OCI-LY3 (cell line): ENCODE data around the gene TANK.
A peak's percentile ranks its signal among the peaks of the same experiment; 100 is the strongest.

ENCODE experiments used
- H2AFZ ChIP-seq: fragments of 200-600, 300-600 bp; shearing (Covaris generic); 2 replicates; pipeline ENCODE4 v1.6.0; 2014; ENCODE audit warnings: antibody characterized with exemption, low read depth, low read length
- H3K27ac ChIP-seq: fragments of 200-600, 300-600 bp; sonication (generic); 2 replicates; pipeline ENCODE4 v1.5.1; 2014; ENCODE audit warnings: mild to moderate bottlenecking, low read length, moderate library complexity, mixed read lengths
- H3K27me3 ChIP-seq: fragments of 200-600, 300-600 bp; sonication (generic); 2 replicates; pipeline ENCODE4 v1.6.1; 2014; ENCODE audit warnings: low read depth, low read length, mixed read lengths
- H3K36me3 ChIP-seq: fragments of 200-600, 300-600 bp; sonication (generic); replicated peaks from 2 replicates; pipeline ENCODE3; 2014; ENCODE audit warnings: low read depth, low read length, mixed read lengths
- H3K4me1 ChIP-seq: fragments of 300-600, 200-600 bp; sonication (generic); 2 replicates; pipeline ENCODE4 v1.6.1; 2014; ENCODE audit warnings: low read length, mixed read lengths
- H3K4me2 ChIP-seq: fragments of 200-600, 300-600 bp; sonication (generic); 2 replicates; pipeline ENCODE4 v1.6.1; 2014; ENCODE audit warnings: low read length, mixed read lengths
- H3K4me3 ChIP-seq: fragments of 300-600, 200-600 bp; sonication (generic); 2 replicates; pipeline ENCODE4 v1.5.1; 2014; ENCODE audit warnings: antibody characterized with exemption, mild to moderate bottlenecking, low read length, moderate library complexity
- H3K79me2 ChIP-seq: fragments of 300-600, 200-600 bp; shearing (Covaris generic); 2 replicates; pipeline ENCODE4 v1.6.1; 2014; ENCODE audit warnings: mild to moderate bottlenecking, low read length, mixed read lengths
- H3K9ac ChIP-seq: fragments of 300-600, 200-600 bp; shearing (Covaris generic); 2 replicates; pipeline ENCODE4 v1.6.0; 2014; ENCODE audit warnings: mild to moderate bottlenecking, low read length, moderate library complexity
- H3K9me3 ChIP-seq: fragments of 200-600, 300-600 bp; shearing (Covaris generic); 2 replicates; pipeline ENCODE4 v1.6.1; 2014; ENCODE audit warnings: low read length, mixed read lengths; ENCODE audit not compliant: insufficient read depth
- H4K20me1 ChIP-seq: fragments of 200-600, 300-600 bp; sonication (generic); 2 replicates; pipeline ENCODE4 v1.6.1; 2016; ENCODE audit warnings: low read length, mixed read lengths; ENCODE audit not compliant: insufficient read depth
- CTCF ChIP-seq: fragments of 200-600, 300-600 bp; sonication (generic); IDR thresholded peaks from 2 replicates; pipeline ENCODE4 v1.5.1; 2014; ENCODE audit warnings: antibody characterized with exemption, low read length, low read depth
- EZH2phosphoT487 ChIP-seq: fragments of 200-600 bp; shearing (Covaris generic); IDR thresholded peaks from 2 replicates; pipeline ENCODE4 v1.6.1; 2018; ENCODE audit warnings: antibody characterized with exemption, mixed run types, low read depth

The TANK gene

GRCh38 chr2:161223139-161223732, 63.0 kb downstream of the TANK start:
- Histone ChIP-seq H3K9ac (no peak overlapping the region), H3K27me3 (no peaks in the 10 kb centered on the region), H3K4me2 (no peak overlapping the region), H3K4me1 (peaks cover 16% of the 10 kb centered on the region), H3K27ac (no peak overlapping the region), H3K79me2 (no peaks in the 10 kb centered on the region), H4K20me1 (peaks cover 8% of the 10 kb centered on the region; the same call in 1 of the 2 replicates), H2AFZ (no peak overlapping the region), H3K4me3 (no peak overlapping the region), H3K36me3 (peaks cover 38% of the 10 kb centered on the region), H3K9me3 (no peaks in the 10 kb centered on the region)
- no peak for TF ChIP-seq EZH2phosphoT487
- peak; percentile 71 for TF ChIP-seq CTCF

GRCh38 chr2:161228511-161229240, 68.4 kb downstream of the TANK start:
- Histone ChIP-seq H4K20me1 (no peaks in the 10 kb centered on the region), H3K27me3 (no peaks in the 10 kb centered on the region), H3K79me2 (peaks cover 8% of the 10 kb centered on the region; the same call in 1 of the 2 replicates), H3K9me3 (no peaks in the 10 kb centered on the region), H3K27ac (no peak overlapping the region), H3K4me2 (no peak overlapping the region), H3K4me1 (peaks cover 24% of the 10 kb centered on the region), H3K36me3 (peaks cover 44% of the 10 kb centered on the region), H2AFZ (no peak overlapping the region), H3K4me3 (no peak overlapping the region), H3K9ac (no peak overlapping the region)
- TF ChIP-seq CTCF (no peak), EZH2phosphoT487 (no peak)

DNA sequence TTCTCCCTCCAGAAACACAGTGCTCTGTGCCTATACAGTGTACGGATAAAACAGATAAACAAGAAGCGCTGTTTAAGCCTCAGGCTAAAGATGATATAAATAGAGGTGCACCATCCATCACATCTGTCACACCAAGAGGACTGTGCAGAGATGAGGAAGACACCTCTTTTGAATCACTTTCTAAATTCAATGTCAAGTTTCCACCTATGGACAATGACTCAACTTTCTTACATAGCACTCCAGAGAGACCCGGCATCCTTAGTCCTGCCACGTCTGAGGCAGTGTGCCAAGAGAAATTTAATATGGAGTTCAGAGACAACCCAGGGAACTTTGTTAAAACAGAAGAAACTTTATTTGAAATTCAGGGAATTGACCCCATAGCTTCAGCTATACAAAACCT, 70.7 kb downstream of the TANK start:
- no peak overlapping the region for H3K4me2 ChIP-seq
- no peaks in the 10 kb centered on the region for H4K20me1 ChIP-seq
- H3K36me3 ChIP-seq = peaks cover 38% of the 10 kb centered on the region

More for the DNA sequence above, 70.7 kb downstream of the TANK start:
- Histone ChIP-seq H3K27ac (no peak overlapping the region), H3K79me2 (peaks cover 20% of the 10 kb centered on the region), H2AFZ (no peak overlapping the region), H3K9ac (no peak overlapping the region), H3K4me3 (no peak overlapping the region), H3K9me3 (no peaks in the 10 kb centered on the region), H3K27me3 (no peaks in the 10 kb centered on the region), H3K4me1 (peaks cover 47% of the 10 kb centered on the region)
- no peak for TF ChIP-seq EZH2phosphoT487
- TF ChIP-seq CTCF = no peak
